ENCODE results near the gene EPM2A. TPM values are rescaled to one million over a fixed set of nuclear protein-coding genes. Genes with fewer than 3 reads are reported as not detected.

EPM2A gene
- total RNA-seq, 1 donor from 2014 or later: 9.6 TPM

- Mint-ChIP-seq H3K4me3 (no peak overlapping the region), H3K4me1 (no peaks in the 10 kb centered on the region), H3K27ac (no peak overlapping the region), H3K9me3 (no peaks in the 10 kb centered on the region), H3K27me3 (ENCODE audit: insufficient read depth, low read depth) (no peaks in the 10 kb centered on the region), H3K36me3 (no peaks in the 10 kb centered on the region)
- no peaks in the 10 kb centered on the region for H3K27me3 ChIP-seq
- H3K4me1 ChIP-seq: no peaks in the 10 kb centered on the region
- no peaks in the 10 kb centered on the region for H4K20me1 ChIP-seq (ENCODE audit: low read depth)
- no peak for DNase-seq (ENCODE audit: low spot score)
- TF ChIP-seq EZH2phosphoT487 (IDR thresholded peaks at IDR 0.05) (no peak), EZH2 (IDR thresholded peaks at IDR 0.05) (no peak)
- TF ChIP-seq, protein P1, sequence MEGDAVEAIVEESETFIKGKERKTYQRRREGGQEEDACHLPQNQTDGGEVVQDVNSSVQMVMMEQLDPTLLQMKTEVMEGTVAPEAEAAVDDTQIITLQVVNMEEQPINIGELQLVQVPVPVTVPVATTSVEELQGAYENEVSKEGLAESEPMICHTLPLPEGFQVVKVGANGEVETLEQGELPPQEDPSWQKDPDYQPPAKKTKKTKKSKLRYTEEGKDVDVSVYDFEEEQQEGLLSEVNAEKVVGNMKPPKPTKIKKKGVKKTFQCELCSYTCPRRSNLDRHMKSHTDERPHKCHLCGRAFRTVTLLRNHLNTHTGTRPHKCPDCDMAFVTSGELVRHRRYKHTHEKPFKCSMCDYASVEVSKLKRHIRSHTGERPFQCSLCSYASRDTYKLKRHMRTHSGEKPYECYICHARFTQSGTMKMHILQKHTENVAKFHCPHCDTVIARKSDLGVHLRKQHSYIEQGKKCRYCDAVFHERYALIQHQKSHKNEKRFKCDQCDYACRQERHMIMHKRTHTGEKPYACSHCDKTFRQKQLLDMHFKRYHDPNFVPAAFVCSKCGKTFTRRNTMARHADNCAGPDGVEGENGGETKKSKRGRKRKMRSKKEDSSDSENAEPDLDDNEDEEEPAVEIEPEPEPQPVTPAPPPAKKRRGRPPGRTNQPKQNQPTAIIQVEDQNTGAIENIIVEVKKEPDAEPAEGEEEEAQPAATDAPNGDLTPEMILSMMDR (IDR thresholded peaks at IDR 0.05): no peak
- no peak overlapping the region for H2AFZ ChIP-seq (replicated peaks)
- H3K27ac ChIP-seq: no peak overlapping the region
- no peak overlapping the region for H3K9ac ChIP-seq
- H3K9me3 ChIP-seq (ENCODE audit: low read depth): no peaks in the 10 kb centered on the region
- no peaks in the 10 kb centered on the region for H3K36me3 ChIP-seq
- H3K79me2 ChIP-seq (ENCODE audit: low read depth): no peaks in the 10 kb centered on the region
- H3K4me2 ChIP-seq: no peak overlapping the region
- H3K4me3 ChIP-seq: no peak overlapping the region
- H3F3A ChIP-seq (ENCODE audit: low read depth): no peaks in the 10 kb centered on the region
These were observed 91.6 kb downstream of the EPM2A start for GRCh38 chr6:145643760-145644159.

- TF ChIP-seq, protein P1 (IDR thresholded peaks at IDR 0.05): peak; percentile 83
- TF ChIP-seq EZH2phosphoT487 (IDR thresholded peaks at IDR 0.05): no peak
- TF ChIP-seq EZH2 (IDR thresholded peaks at IDR 0.05): no peak
- H3K36me3 Mint-ChIP-seq: no peaks in the 10 kb centered on the region
- Histone ChIP-seq H3K9me3 (ENCODE audit: low read depth) (no peaks in the 10 kb centered on the region), H3K36me3 (no peaks in the 10 kb centered on the region), H3F3A (ENCODE audit: low read depth) (no peaks in the 10 kb centered on the region), H3K27me3 (no peaks in the 10 kb centered on the region), H3K27ac (no peak overlapping the region), H3K79me2 (ENCODE audit: low read depth) (no peaks in the 10 kb centered on the region), H3K4me1 (no peaks in the 10 kb centered on the region), H2AFZ (replicated peaks) (peak overlapping the region; percentile 62), H4K20me1 (ENCODE audit: low read depth) (no peaks in the 10 kb centered on the region), H3K4me3 (no peak overlapping the region), H3K9ac (no peak overlapping the region), H3K4me2 (no peak overlapping the region)
- no peak overlapping the region for H3K27ac Mint-ChIP-seq
- H3K4me1 Mint-ChIP-seq: no peaks in the 10 kb centered on the region
- H3K27me3 Mint-ChIP-seq (ENCODE audit: insufficient read depth, low read depth): no peaks in the 10 kb centered on the region
- DNase-seq (ENCODE audit: low spot score): peak; percentile 93
- H3K4me3 Mint-ChIP-seq: no peak overlapping the region
- H3K9me3 Mint-ChIP-seq: no peaks in the 10 kb centered on the region
These were observed 101.2 kb downstream of the EPM2A start for GRCh38 chr6:145633981-145634627.

GRCh38 chr6:145632971-145633370 is 102.3 kb downstream of the EPM2A start:
- no peak overlapping the region for H3K4me3 ChIP-seq

More at GRCh38 chr6:145632971-145633370, 102.3 kb downstream of the EPM2A start:
- Histone ChIP-seq H3K36me3 (no peaks in the 10 kb centered on the region), H2AFZ (replicated peaks) (no peak overlapping the region), H3K27me3 (no peaks in the 10 kb centered on the region), H3K4me2 (no peak overlapping the region), H3K9me3 (ENCODE audit: low read depth) (no peaks in the 10 kb centered on the region), H3F3A (ENCODE audit: low read depth) (no peaks in the 10 kb centered on the region), H3K27ac (no peak overlapping the region), H4K20me1 (ENCODE audit: low read depth) (no peaks in the 10 kb centered on the region), H3K4me1 (no peaks in the 10 kb centered on the region), H3K79me2 (ENCODE audit: low read depth) (no peaks in the 10 kb centered on the region), H3K9ac (no peak overlapping the region)
- Mint-ChIP-seq H3K27me3 (ENCODE audit: insufficient read depth, low read depth) (no peaks in the 10 kb centered on the region), H3K36me3 (no peaks in the 10 kb centered on the region), H3K4me3 (no peak overlapping the region), H3K9me3 (no peaks in the 10 kb centered on the region), H3K4me1 (no peaks in the 10 kb centered on the region), H3K27ac (no peak overlapping the region)
- TF ChIP-seq EZH2phosphoT487 (IDR thresholded peaks at IDR 0.05) (no peak), EZH2 (IDR thresholded peaks at IDR 0.05) (no peak)
- TF ChIP-seq, protein P1 (IDR thresholded peaks at IDR 0.05): no peak
- no peak for DNase-seq (ENCODE audit: low spot score)
